ENCODE data around the gene CAMSAP3. TPM values are rescaled to one million over a fixed set of nuclear protein-coding genes. Genes with fewer than 3 reads are reported as not detected.

Gene CAMSAP3
- total and polyA plus RNA-seq, 7 donors, result 0.03 to 0.15 (median 0.09) TPM; not detected in 3

DNA sequence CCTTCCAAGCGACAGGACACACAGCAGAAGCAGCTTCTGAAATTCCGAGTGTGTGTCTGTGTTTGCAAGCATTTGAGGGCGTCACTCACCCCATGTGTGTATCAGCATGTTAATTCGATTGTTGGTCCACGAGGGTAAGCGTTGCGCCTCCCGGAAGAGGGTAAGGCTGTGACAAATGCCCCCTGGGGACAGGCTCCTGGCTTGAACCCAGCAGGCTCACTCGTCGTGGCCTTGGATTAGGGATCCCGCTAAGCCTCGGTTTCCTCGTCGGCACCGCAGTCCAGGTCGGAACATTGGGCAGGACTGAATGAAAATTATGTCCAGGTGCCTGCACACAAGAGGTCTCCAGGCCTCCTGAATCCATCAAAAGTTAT lies 40.6 kb downstream of the CAMSAP3 start:
- H3K9me3 ChIP-seq, result no peaks in the 10 kb centered on the region
- intact Hi-C loops (cut with DNase I), result no loop called here
- H3K4me1 ChIP-seq, result no peaks in the 10 kb centered on the region
- no peak for DNase-seq
- H3K27me3 ChIP-seq (ENCODE audit: insufficient read depth in 3 of 3, low read length in 2 of 3), result peaks cover 0 to 32% (median 13%) of the 10 kb centered on the region in 3 donors
- H3K4me3 ChIP-seq, result no peak overlapping the region
- no peak overlapping the region for H3K27ac ChIP-seq
- no peaks in the 10 kb centered on the region for H3K36me3 ChIP-seq (ENCODE audit: insufficient read depth in 1 of 2, low read depth in 1 of 2)
- TF ChIP-seq, protein P1, sequence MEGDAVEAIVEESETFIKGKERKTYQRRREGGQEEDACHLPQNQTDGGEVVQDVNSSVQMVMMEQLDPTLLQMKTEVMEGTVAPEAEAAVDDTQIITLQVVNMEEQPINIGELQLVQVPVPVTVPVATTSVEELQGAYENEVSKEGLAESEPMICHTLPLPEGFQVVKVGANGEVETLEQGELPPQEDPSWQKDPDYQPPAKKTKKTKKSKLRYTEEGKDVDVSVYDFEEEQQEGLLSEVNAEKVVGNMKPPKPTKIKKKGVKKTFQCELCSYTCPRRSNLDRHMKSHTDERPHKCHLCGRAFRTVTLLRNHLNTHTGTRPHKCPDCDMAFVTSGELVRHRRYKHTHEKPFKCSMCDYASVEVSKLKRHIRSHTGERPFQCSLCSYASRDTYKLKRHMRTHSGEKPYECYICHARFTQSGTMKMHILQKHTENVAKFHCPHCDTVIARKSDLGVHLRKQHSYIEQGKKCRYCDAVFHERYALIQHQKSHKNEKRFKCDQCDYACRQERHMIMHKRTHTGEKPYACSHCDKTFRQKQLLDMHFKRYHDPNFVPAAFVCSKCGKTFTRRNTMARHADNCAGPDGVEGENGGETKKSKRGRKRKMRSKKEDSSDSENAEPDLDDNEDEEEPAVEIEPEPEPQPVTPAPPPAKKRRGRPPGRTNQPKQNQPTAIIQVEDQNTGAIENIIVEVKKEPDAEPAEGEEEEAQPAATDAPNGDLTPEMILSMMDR (IDR thresholded peaks at IDR 0.05), result no peak
- ATAC-seq, result no peak
- WGBS, 3 donors, result 56 to 64% (median 56%) methylated on average over 16 of the region's 16 CpGs

DNA sequence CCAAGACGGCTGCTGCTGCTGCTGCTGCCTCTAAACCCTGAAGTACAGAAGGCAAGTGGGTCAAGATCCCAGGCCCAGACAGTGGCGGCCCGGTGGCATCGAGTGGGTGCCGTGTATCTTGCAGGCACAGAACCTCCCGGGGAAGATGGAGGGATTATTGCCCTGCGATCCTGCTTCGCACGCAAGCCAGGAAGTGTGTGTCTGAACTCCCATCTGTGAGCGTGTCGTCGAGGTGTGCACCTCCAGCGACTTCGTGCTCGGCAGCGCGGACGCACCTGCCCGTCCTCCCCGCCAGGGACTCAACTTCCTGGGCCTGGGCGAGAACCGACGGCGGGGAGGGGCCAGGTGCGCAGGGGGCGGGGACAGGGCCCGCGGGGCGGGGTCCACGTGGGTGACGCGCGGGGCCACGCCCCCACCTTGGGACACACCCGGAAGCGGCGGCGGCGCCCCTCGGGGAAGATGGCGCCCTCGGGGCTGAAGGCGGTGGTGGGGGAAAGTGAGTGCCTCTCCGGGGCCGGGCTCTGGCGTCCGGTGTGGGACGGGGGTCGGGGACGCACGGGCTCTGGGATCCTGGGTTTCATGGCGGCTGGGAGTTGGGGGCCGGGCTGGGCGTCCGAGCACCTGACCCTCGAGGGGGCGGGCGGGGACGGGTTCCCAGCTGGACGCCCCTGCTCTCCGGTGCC lies 41.2 kb downstream of the CAMSAP3 start, which contains the start of gene STXBP2:
Gene STXBP2, plus strand, starts transcription at position 420 of the 683 bp plus-strand sequence. Its CDS starts 40 bp downstream, at position 460.
- 5 to 7% (median 7%) methylated on average over 40 to 61 of the region's 61 CpGs for WGBS, 3 donors
- TF ChIP-seq, protein P1 (IDR thresholded peaks at IDR 0.05), result no peak
- peaks cover 0 to 32% (median 13%) of the 10 kb centered on the region in 3 donors for H3K27me3 ChIP-seq (ENCODE audit: insufficient read depth in 3 of 3, low read length in 2 of 3)
- intact Hi-C loops (cut with DNase I), result no loop called here
- peak; percentile 26 to 63 (median 44) for ATAC-seq
- peak; percentile 55 to 73 for DNase-seq
- no peaks in the 10 kb centered on the region for H3K4me1 ChIP-seq
- peak within 1 kb of the TSS; percentile 46 for H3K4me3 ChIP-seq
- no peaks in the 10 kb centered on the region for H3K36me3 ChIP-seq (ENCODE audit: insufficient read depth in 1 of 2, low read depth in 1 of 2)
- no peaks in the 10 kb centered on the region for H3K9me3 ChIP-seq
- H3K27ac ChIP-seq, result peak within 1 kb of the TSS; percentile 30

DNA sequence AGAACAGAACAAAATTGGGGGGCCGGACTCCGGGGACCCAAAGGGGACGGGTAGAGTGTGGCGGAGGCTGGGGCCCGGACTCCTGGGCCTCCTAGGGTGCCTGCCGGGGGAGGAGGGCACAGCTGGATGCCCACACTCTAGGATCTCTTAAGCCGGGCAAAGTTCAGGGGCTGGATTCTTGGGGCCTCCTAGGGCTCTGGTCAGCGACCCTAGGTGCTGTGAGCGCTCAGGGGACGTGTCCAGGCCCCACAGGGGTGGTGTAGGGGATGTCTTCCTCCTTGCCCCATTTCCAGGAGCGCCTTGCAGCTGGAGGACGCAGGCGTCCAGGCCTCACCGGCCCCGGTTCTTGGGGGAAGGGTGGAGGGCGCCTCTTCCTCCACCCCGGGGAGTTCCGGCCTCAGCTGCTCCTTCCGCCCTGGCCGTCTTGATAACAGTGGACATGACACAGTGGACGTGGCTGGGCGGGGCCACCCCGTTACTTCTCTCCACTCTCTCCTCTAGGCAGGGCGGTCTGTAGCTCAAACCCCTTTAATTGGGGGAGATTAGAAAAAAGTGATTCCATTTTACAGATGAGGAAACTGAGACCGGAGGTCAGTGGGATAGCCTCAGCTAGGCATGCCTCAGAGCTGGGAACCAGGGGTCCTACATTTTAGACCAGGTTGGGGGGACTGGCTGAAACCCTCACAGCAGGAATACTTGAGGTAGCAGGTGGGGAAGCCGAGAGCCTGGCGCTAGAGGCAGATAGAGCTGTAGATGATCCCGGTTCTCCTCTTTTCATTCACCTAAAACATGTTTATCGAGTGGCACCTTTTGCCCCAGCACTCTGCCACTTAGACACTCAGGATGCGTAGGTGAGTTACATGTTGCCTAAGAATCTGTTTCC lies 42.0 kb downstream of the CAMSAP3 start:
- peak overlapping the region; percentile 46 for H3K4me3 ChIP-seq
- H3K27ac ChIP-seq, result peak overlapping the region; percentile 30
- peak in 3 of 4 donors; percentile 19 to 40 (median 23) for ATAC-seq

DNA sequence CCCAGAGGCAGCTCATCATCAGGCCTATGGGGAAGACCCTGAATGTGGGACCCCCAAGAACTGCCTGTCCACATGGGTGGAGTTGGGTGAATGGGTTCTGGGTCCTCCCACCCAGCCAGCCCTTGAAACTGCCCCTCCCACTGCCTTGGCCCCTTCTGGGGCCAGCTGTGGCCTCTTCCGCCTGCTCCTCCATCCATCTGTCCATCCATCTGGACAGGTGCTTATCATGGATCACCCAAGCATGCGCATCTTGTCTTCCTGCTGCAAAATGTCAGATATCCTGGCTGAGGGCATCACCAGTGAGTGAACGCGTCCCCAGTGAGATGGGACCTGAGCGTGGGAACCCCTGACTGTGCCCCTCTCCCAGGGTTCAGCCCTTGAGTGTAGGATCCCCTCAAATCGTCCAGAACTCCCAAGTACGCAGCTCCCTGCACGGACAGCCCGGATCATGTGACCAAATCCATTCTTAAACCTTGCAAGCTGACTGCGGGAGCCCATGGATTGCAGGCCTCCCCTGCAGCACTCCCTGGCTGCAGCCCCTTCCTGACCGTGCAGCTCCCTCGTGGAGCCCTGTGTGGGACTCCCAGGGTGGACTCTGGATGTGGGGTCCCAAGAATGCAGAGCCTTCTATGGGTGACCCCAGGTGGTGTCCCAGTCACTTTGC lies 43.3 kb downstream of the CAMSAP3 start:
- H3K4me3 ChIP-seq, result no peak overlapping the region
- H3K9me3 ChIP-seq, result no peaks in the 10 kb centered on the region
- no peaks in the 10 kb centered on the region for H3K4me1 ChIP-seq
- TF ChIP-seq, protein P1 (IDR thresholded peaks at IDR 0.05), result no peak
- H3K36me3 ChIP-seq (ENCODE audit: insufficient read depth in 1 of 2, low read depth in 1 of 2), result no peaks in the 10 kb centered on the region
- no peak overlapping the region for H3K27ac ChIP-seq
- H3K27me3 ChIP-seq (ENCODE audit: insufficient read depth in 3 of 3, low read length in 2 of 3), result peaks cover 0 to 32% (median 10%) of the 10 kb centered on the region in 3 donors
- intact Hi-C loops (cut with DNase I), result no loop called here
- ATAC-seq (no peak), DNase-seq (no peak)
- 50 to 56% (median 55%) methylated on average over 12 of the region's 12 CpGs for WGBS, 3 donors

More for the DNA sequence above, 42.0 kb downstream of the CAMSAP3 start:
- TF ChIP-seq, protein P1 (IDR thresholded peaks at IDR 0.05), result no peak
- H3K9me3 ChIP-seq, result no peaks in the 10 kb centered on the region
- intact Hi-C loops (cut with DNase I), result no loop called here
- WGBS, 3 donors, result 36 to 39% (median 37%) methylated on average over 30 of the region's 30 CpGs
- no peaks in the 10 kb centered on the region for H3K36me3 ChIP-seq (ENCODE audit: insufficient read depth in 1 of 2, low read depth in 1 of 2)
- DNase-seq, result peak; percentile 47 to 68
- H3K27me3 ChIP-seq (ENCODE audit: insufficient read depth in 3 of 3, low read length in 2 of 3), result peaks cover 0 to 32% (median 13%) of the 10 kb centered on the region in 3 donors
- H3K4me1 ChIP-seq, result no peaks in the 10 kb centered on the region

Data from psoas muscle (tissue), 8 donors.